Endothelial cell of umbilical vein (primary cell): ENCODE data around the gene C2orf42.

Experiments used
- EZH2 ChIP-seq: IDR thresholded peaks from 2 replicates; pipeline ENCODE4 v1.6.1; 2012; ENCODE audit warnings: borderline replicate concordance, low read depth, mild to moderate bottlenecking, moderate library complexity, low read length, inconsistent platforms; ENCODE audit not compliant: severe bottlenecking
- FOS ChIP-seq: IDR thresholded peaks from 2 replicates; pipeline ENCODE4 v1.6.1; 2011; ENCODE audit warnings: mild to moderate bottlenecking, low read length, moderate library complexity, borderline replicate concordance; ENCODE audit not compliant: insufficient read depth
- GATA2 ChIP-seq: IDR thresholded peaks from 2 replicates; pipeline ENCODE4 v1.7.0; 2011; ENCODE audit warnings: low read depth, mild to moderate bottlenecking, moderate library complexity, mixed read lengths, low read length; ENCODE audit not compliant: insufficient read length, insufficient read depth
- JUN ChIP-seq: IDR thresholded peaks from 2 replicates; pipeline ENCODE4 v1.6.1; 2011; ENCODE audit warnings: borderline replicate concordance, low read depth; ENCODE audit not compliant: insufficient read length, insufficient read depth
- MYC ChIP-seq: IDR thresholded peaks from one replicate; pipeline ENCODE4 v1.6.1; 2011; ENCODE audit warnings: mild to moderate bottlenecking, low read depth, low read length
- POLR2A ChIP-seq: IDR thresholded peaks from 2 replicates; pipeline ENCODE4 v1.6.1; 2012; ENCODE audit warnings: low read depth, mild to moderate bottlenecking, control low read depth, low read length
- POLR2AphosphoS5 ChIP-seq: IDR thresholded peaks from 2 replicates; pipeline ENCODE4 v1.6.1; 2012; ENCODE audit warnings: low read depth, mild to moderate bottlenecking, control low read depth, low read length, moderate library complexity; ENCODE audit not compliant: insufficient read depth
- TF ChIP-seq, protein P1 (sequence below), 2 donors: IDR thresholded peaks; 1 replicate in 1 of 2; 2 replicates in 1 of 2; pipeline ENCODE4 v1.5.1; 2011; ENCODE audit warnings: low read length in 2 of 2, mild to moderate bottlenecking in 2 of 2, moderate library complexity in 2 of 2, control low read depth in 1 of 2, inconsistent platforms in 1 of 2, low read depth in 1 of 2; ENCODE audit not compliant: insufficient read depth in 1 of 2; ENCODE audit errors: extremely low read depth in 1 of 2
- TF ChIP-seq, protein P2 (sequence below): IDR thresholded peaks from 2 replicates; pipeline ENCODE4 v1.6.1; 2011; ENCODE audit not compliant: insufficient read depth, insufficient read length

DNA sequence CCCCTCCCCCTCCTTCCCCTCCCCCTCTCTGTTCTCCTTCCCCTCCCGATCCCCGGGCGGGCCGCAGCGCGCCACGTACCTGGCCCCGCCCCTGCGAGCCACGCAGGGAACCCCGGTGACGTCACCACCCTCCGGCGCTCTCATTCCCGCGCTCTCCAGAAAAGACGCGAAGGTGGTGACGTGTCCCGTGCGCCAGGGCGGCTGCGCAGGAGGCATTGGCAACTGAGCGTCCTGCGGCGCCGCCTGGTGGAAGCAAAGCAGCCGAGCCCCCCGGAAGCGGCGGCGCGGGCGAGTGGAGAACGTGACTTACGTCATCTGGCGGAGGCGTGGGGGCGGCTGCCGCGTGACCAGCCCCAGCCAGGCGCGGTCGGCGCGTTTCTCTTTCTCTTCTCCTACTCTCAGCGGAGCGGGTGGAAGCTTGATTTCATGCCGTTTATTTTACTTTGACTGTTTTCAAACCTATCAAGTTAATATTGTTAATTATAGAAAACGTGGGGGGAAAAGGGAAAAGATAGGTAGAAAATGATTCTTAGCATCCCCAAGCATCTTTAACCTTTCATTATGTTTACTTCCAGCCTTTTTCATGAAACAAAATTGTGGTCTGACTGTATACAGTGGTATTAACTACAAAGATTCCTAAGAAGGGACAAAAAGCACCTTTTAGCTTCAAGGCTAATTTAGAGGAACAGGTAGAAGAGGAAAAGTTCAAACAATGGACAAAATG lies 48.1 kb downstream of the C2orf42 start:
- TF ChIP-seq, protein P1, sequence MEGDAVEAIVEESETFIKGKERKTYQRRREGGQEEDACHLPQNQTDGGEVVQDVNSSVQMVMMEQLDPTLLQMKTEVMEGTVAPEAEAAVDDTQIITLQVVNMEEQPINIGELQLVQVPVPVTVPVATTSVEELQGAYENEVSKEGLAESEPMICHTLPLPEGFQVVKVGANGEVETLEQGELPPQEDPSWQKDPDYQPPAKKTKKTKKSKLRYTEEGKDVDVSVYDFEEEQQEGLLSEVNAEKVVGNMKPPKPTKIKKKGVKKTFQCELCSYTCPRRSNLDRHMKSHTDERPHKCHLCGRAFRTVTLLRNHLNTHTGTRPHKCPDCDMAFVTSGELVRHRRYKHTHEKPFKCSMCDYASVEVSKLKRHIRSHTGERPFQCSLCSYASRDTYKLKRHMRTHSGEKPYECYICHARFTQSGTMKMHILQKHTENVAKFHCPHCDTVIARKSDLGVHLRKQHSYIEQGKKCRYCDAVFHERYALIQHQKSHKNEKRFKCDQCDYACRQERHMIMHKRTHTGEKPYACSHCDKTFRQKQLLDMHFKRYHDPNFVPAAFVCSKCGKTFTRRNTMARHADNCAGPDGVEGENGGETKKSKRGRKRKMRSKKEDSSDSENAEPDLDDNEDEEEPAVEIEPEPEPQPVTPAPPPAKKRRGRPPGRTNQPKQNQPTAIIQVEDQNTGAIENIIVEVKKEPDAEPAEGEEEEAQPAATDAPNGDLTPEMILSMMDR (IDR thresholded peaks at IDR 0.05; ENCODE audit: extremely low read depth in 1 of 2, insufficient read depth in 1 of 2, low read depth in 1 of 2, low read length in 2 of 2): peak; percentile 97 to 98
- TF ChIP-seq, protein P2, sequence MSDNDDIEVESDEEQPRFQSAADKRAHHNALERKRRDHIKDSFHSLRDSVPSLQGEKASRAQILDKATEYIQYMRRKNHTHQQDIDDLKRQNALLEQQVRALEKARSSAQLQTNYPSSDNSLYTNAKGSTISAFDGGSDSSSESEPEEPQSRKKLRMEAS: peak; percentile 83
- TF ChIP-seq FOS (peak; percentile 54), EZH2 (no peak), POLR2A (no peak), JUN (peak; percentile 85), POLR2AphosphoS5 (peak; percentile 89), MYC (peak; percentile 90), GATA2 (no peak)
